HFF-Myc (cell line): ENCODE data around the gene NEURL1.

ENCODE experiments used
- DNase-seq: peaks from one replicate; pipeline ENCODE4 v3.0.0-alpha.2; 2011; ENCODE audit warnings: low read depth; ENCODE audit errors: extremely low read depth
- H3K4me3 ChIP-seq: replicated peaks from 2 replicates; pipeline ENCODE4 v1.5.1; 2011; ENCODE audit warnings: low read depth, mild to moderate bottlenecking, control low read depth, low read length
- TF ChIP-seq, protein P1 (sequence below): IDR thresholded peaks from 2 replicates; pipeline ENCODE4 v1.5.1; 2012; ENCODE audit warnings: mild to moderate bottlenecking, low read depth, low read length, control low read depth; ENCODE audit errors: missing control alignments

Gene NEURL1

DNA sequence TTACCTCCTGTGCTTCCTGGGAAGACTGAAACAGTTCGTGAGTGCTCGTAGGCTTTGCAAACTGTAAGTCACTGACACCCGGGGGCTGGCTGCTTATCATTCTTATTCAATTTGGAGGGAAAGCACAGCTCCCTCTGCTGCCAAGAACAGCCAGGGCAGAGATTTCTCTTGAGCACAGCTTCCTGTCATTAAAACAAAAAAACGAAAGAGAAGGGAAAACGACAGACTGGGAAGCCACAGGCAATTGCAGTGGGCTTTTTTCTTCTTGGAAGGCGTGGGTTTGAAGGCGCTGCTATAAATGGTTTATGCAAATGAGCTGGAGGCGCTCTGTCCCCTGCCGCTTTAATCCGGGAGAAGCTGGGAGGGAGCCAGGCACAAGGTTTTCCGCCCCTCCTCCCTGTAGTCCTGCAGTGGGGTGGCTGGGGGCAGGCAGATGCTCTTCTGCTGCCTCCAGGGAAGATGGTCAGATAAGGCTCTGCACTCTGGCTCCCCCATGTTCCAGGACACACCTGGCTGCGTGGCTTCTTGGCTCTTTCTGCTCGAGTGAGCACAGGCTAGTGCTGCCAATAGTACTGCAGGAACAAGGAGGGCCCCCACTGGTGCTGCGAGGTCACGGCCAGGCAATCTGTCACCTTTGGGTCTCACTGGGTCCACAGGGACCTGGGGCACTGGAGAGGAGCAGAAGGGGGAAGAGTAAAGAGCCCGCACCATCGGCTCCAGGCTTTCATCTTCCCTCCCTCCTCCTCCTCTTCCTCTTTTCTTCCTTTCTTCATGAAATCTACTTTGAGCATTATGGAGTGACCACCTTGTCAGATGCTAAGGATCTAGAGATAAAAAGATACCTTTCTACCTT lies 49.5 kb downstream of the NEURL1 start:
- DNase-seq: no peak
- H3K4me3 ChIP-seq: peak overlapping the region; percentile 12
- TF ChIP-seq, protein P1, sequence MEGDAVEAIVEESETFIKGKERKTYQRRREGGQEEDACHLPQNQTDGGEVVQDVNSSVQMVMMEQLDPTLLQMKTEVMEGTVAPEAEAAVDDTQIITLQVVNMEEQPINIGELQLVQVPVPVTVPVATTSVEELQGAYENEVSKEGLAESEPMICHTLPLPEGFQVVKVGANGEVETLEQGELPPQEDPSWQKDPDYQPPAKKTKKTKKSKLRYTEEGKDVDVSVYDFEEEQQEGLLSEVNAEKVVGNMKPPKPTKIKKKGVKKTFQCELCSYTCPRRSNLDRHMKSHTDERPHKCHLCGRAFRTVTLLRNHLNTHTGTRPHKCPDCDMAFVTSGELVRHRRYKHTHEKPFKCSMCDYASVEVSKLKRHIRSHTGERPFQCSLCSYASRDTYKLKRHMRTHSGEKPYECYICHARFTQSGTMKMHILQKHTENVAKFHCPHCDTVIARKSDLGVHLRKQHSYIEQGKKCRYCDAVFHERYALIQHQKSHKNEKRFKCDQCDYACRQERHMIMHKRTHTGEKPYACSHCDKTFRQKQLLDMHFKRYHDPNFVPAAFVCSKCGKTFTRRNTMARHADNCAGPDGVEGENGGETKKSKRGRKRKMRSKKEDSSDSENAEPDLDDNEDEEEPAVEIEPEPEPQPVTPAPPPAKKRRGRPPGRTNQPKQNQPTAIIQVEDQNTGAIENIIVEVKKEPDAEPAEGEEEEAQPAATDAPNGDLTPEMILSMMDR: peak; percentile 56

DNA sequence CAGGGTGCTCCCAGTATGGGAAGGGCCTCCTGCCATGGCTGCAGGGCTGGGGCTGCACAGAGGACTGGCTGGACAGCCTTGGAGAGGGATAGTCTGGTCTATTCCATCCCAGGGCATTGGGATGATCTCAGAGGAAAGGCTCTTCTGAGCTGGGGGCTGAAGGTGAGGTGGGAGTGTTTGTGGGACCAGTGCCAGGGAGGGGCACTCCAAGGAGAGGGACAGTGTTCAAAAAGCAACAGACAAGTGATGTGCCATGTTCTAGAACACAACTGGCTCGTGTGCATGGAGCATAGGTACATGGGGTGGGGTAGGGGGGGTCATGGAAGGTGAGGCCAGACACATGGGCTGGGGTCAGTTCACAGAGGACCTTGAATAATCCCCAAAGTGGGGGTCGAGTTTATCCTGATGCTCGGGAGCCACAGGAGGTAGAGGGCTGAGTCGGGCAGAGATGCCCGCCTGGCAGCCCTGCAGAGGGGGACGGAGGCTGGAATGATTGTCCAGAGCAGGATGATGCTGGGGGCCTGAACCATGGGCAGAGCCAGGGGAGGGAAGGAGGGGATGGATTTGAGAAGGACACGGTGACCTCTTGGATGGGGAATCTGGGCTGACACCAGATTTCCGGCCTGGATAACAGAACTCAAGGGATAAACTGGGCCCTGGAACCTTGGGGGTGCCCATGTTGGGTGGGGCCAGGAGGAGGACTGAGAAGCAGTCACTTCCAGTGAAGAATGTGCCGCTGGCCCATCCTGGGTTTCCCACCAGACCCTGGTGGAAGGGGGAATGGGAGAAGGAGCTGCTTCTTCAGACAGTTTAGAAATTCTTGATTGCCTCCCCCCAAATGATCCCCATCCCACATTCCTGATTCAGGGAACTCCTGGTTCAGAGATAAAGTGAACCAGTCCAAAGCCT lies 50.4 kb downstream of the NEURL1 start:
- no peak overlapping the region for H3K4me3 ChIP-seq
- TF ChIP-seq, protein P1: no peak
- DNase-seq: no peak

DNA sequence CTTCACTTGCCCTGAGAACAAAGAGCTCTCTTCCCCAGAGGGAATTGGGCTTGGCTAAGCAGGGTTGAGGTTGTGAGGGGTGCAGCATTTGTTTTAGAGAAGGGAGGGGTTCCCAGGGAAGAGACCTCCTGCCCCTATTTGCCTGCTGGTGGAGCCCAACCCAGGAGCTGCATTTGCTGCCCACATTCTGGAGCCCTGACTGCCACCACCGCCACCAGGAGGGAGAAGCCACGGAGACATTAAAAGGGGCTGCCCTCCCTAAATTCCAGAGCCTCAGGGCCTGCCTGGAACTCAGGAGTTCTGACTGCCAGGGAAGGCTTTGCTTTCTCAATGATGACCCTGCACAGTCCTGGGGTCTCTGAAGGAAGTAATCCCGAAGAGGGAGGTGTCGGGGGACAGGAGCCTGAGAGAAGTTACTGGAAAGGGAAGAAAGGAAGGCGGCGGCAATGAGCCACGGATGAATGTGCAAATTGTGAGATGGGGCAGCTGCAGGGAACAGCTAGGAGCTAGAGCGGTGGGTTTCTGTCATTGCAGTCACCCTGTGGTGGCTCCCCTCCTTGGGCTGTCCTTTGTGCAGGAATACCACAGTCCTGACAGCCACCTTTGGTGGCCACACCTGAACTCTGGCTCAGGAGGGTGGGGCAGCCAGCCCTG lies 51.3 kb downstream of the NEURL1 start:
- no peak overlapping the region for H3K4me3 ChIP-seq
- no peak for DNase-seq
- TF ChIP-seq, protein P1: no peak

DNA sequence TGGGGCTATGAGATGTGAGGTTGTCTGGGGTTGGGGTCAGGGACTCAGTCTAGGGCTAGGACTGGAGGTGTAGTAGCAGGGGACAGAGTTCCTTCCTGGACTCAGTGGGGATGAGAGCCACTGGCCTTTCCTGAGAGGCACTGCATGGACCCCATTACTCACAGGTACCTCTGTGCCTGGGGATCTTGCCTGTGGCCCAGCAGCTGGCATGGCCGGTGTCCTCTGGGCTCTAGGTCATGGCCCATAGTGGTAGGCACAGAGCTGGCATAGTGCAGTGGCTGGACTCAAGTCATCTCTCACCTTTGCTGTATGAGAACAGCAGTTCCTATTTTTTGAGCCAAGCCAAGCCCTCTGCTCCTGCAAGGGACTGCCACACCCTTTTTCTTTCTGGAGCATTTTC lies 51.9 kb downstream of the NEURL1 start:
- no peak overlapping the region for H3K4me3 ChIP-seq
- no peak for DNase-seq
- TF ChIP-seq, protein P1: no peak

DNA sequence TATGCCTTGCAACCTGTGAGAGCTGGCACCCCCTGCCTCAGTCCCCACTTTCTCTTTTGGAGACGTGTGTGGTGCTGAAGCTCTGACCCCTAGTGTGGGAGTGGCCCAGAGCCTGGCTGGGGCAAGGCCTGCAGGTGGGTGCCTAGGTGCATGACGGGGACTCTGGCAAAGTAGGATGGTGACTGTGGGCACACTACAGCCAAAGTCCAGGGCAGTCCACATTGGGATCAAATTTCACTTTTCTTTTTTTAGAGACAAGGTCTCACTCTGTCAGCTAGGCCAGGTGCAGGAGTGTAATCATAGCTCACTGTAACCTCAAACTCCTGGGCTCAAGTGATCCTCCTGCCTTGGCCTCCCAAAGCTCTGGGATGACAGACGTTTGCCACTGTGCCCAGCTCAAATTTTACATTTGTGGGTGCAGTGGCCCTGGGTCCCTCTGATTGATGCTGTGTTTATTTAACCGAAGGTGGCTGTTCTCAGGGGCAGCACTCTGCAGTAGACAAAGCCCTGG lies 52.3 kb downstream of the NEURL1 start:
- no peak for DNase-seq
- TF ChIP-seq, protein P1: no peak
- no peak overlapping the region for H3K4me3 ChIP-seq

DNA sequence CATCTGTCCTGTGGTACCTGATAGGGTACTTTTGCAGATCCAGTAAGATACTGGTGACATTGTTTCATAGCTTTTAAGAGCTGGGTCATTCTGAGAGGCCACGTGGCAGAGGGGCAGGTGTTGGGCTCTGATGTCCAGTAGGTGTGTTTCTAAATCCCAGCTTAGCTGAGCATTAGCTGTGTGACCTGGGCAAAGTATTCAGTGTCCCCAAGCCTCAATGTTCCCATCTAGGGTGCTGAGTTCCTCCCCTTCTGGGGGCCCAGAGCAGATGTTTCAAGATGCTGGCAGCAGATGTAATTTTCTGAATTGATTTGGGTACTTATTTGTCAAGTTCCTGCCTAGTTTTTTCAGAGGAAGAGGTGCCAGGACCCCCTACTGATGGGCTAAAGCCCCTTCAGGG lies 52.9 kb downstream of the NEURL1 start:
- DNase-seq: no peak
- no peak overlapping the region for H3K4me3 ChIP-seq
- TF ChIP-seq, protein P1: no peak
